CD4-positive, alpha-beta T cell treated with Interleukin-12 subunit alpha and Interleukin-12 subunit beta, for 1 hour (primary cell): Measurements from ENCODE around the gene RAD51.

Experiments used
- DNase-seq: peaks from one replicate; pipeline ENCODE4 v3.0.0-alpha.2; 2020

RAD51 gene

GRCh38 chr15:40763801-40764628 lies 69.0 kb downstream of the RAD51 start, which contains the start of gene GCHFR:
Gene GCHFR, plus strand, starts transcription at chr15:40764068. Its CDS starts 113 bp downstream, at chr15:40764181.
- peak; percentile 74 for DNase-seq

GRCh38 chr15:40764629-40765103 lies 69.7 kb downstream of the RAD51 start:
- DNase-seq, result no peak

- no peak for DNase-seq
Observed at GRCh38 chr15:40766194-40766815, 71.3 kb downstream of the RAD51 start.

- no peak for DNase-seq
Observed at GRCh38 chr15:40766906-40767837, 72.2 kb downstream of the RAD51 start.

GRCh38 chr15:40767838-40768500 lies 73.0 kb downstream of the RAD51 start:
- DNase-seq, result no peak

- no peak for DNase-seq
Observed at GRCh38 chr15:40768521-40769273, 73.7 kb downstream of the RAD51 start.

GRCh38 chr15:40769274-40770146 lies 74.5 kb downstream of the RAD51 start, which contains the start of gene C15orf62:
Gene C15orf62, plus strand, starts transcription at chr15:40769980. Its CDS starts 516 bp downstream, at chr15:40770496.
- peak; percentile 34 for DNase-seq

- no peak for DNase-seq
Observed at GRCh38 chr15:40770147-40770721, 75.3 kb downstream of the RAD51 start.

- no peak for DNase-seq
Observed at GRCh38 chr15:40771242-40771641, 76.3 kb downstream of the RAD51 start.

- DNase-seq, result no peak
Observed at GRCh38 chr15:40772014-40772413, 77.0 kb downstream of the RAD51 start.

- no peak for DNase-seq
Observed at GRCh38 chr15:40773496-40773895, 78.5 kb downstream of the RAD51 start.

- no peak for DNase-seq
Observed at GRCh38 chr15:40773902-40774301, 78.9 kb downstream of the RAD51 start.

- DNase-seq, result no peak
Observed at GRCh38 chr15:40775007-40775406, 80.0 kb downstream of the RAD51 start.

- DNase-seq, result no peak
Observed at GRCh38 chr15:40775740-40776536, 81.0 kb downstream of the RAD51 start.

- peak; percentile 66 for DNase-seq
Observed at GRCh38 chr15:40776537-40777141, 81.7 kb downstream of the RAD51 start.
